BJ (cell line): ENCODE data around the gene AXIN2. TPM values are rescaled to one million over a fixed set of nuclear protein-coding genes. Genes with fewer than 3 reads are reported as not detected.

ENCODE experiments used
- CTCF ChIA-PET: fragments of 350-600 bp; formaldehyde crosslinking; extraction: SDS; loops from one replicate; lab custom pipeline; 2021; ENCODE audit warnings: antibody characterized with exemption, inconsistent platforms; lab: Yijun Ruan, JAX
- POLR2A ChIA-PET: fragments of 300-600 bp; sonication (Branson Sonifier 250); formaldehyde crosslinking; extraction: SDS; loops from one replicate; lab custom pipeline; 2021; ENCODE audit warnings: antibody characterized with exemption; lab: Charles Lee
- DNase-seq: peaks from one replicate; pipeline ENCODE4 v3.0.0-alpha.2; 2011; ENCODE audit warnings: low read depth
- H3K27me3 ChIP-seq: 2 replicates; pipeline ENCODE4 v1.6.0; 2011; ENCODE audit warnings: low read length; ENCODE audit not compliant: control insufficient read depth, insufficient read depth
- H3K36me3 ChIP-seq: 2 replicates; pipeline ENCODE4 v1.5.1; 2011; ENCODE audit warnings: low read length; ENCODE audit not compliant: control insufficient read depth, insufficient read depth
- H3K4me3 ChIP-seq: 2 replicates; pipeline ENCODE4 v1.5.1; 2011; ENCODE audit warnings: low read depth, mild to moderate bottlenecking, control low read depth, low read length
- CTCF ChIP-seq: IDR thresholded peaks from 2 replicates; pipeline ENCODE4 v1.5.1; 2011; ENCODE audit warnings: low read depth, mild to moderate bottlenecking, control low read depth, inconsistent platforms, low read length, moderate library complexity; ENCODE audit not compliant: insufficient read depth
- polyA plus RNA-seq: library from polyadenylated mRNA; depleted of rRNA; stranded (reverse); fragments of >200 nt; gene quantifications from 2 replicates; pipeline ENCODE4 v1.2.3, GENCODE V29; 2011

AXIN2 gene
- polyA plus RNA-seq, 1 experiment: 1.3 TPM

GRCh38 chr17:65558311-65558682 lies 3.2 kb downstream of the AXIN2 start:
- POLR2A ChIA-PET: interaction anchor here (0.6 kb wide), 1 partner anchor 1784 kb away, joined by 9 read pairs; the partner anchor contains the start of gene DDX42
- CTCF ChIA-PET: interaction anchor here (1.3 to 2.1 kb wide), 3 partner anchors 19 to 328 kb away, joined by 3 to 8 read pairs (median 5); no protein-coding TSS in a partner anchor
- DNase-seq: no peak
- no peaks in the 10 kb centered on the region; the same call in 1 of the 2 replicates for H3K36me3 ChIP-seq
- no peak for TF ChIP-seq CTCF
- H3K27me3 ChIP-seq: peaks cover 11% of the 10 kb centered on the region
- no peak overlapping the region for H3K4me3 ChIP-seq

- CTCF ChIA-PET: interaction anchor here (0.6 to 3.7 kb wide), 14 partner anchors 8 to 1525 kb away, joined by 3 to 38 read pairs (median 4); no protein-coding TSS in a partner anchor
- no peak for DNase-seq
- H3K27me3 ChIP-seq: peaks cover 11% of the 10 kb centered on the region
- POLR2A ChIA-PET: interaction anchor here (0.6 kb wide), 1 partner anchor 365 kb away, joined by 3 read pairs; no protein-coding TSS in a partner anchor
- H3K36me3 ChIP-seq: no peaks in the 10 kb centered on the region; the same call in 1 of the 2 replicates
- TF ChIP-seq CTCF: no peak
- H3K4me3 ChIP-seq: no peak overlapping the region
These were observed 3.8 kb downstream of the AXIN2 start for GRCh38 chr17:65557349-65558310.

- DNase-seq: no peak
- Histone ChIP-seq H3K4me3 (no peak overlapping the region), H3K36me3 (no peaks in the 10 kb centered on the region; the same call in 1 of the 2 replicates), H3K27me3 (peaks cover 11% of the 10 kb centered on the region)
- no peak for TF ChIP-seq CTCF
- POLR2A ChIA-PET: interaction anchor here (0.6 kb wide), 1 partner anchor 364 kb away, joined by 3 read pairs; no protein-coding TSS in a partner anchor
- CTCF ChIA-PET: interaction anchor here (0.6 to 3.7 kb wide), 16 partner anchors 9 to 1525 kb away, joined by 3 to 38 read pairs (median 4); no protein-coding TSS in a partner anchor
These were observed 4.5 kb downstream of the AXIN2 start for GRCh38 chr17:65556910-65557348.

- POLR2A ChIA-PET: interaction anchor here (0.6 kb wide), 1 partner anchor 364 kb away, joined by 3 read pairs; no protein-coding TSS in a partner anchor
- no peak overlapping the region for H3K4me3 ChIP-seq
- H3K36me3 ChIP-seq: no peaks in the 10 kb centered on the region; the same call in 1 of the 2 replicates
- peak; percentile 88 for TF ChIP-seq CTCF
- no peak for DNase-seq
- CTCF ChIA-PET: interaction anchor here (0.6 to 3.7 kb wide), 29 partner anchors 9 to 609 kb away, joined by 3 to 38 read pairs (median 4); no protein-coding TSS in a partner anchor
- peaks cover 11% of the 10 kb centered on the region for H3K27me3 ChIP-seq
These were observed 5.2 kb downstream of the AXIN2 start for GRCh38 chr17:65556014-65556909.
